ENCODE measurements around the gene PPP1R1C. TPM values are rescaled to one million over a fixed set of nuclear protein-coding genes. Genes with fewer than 3 reads are reported as not detected.

PPP1R1C gene
- total RNA-seq, 1 experiment from 2014 or later: 3.4 TPM

GRCh38 chr2:182068811-182069210 is 83.2 kb downstream of the PPP1R1C start (continued):
- TF ChIP-seq ATF2 (CRISPR knock-in tag; IDR thresholded peaks at IDR 0.05; ENCODE audit: borderline replicate concordance, low read depth) (no peak), ZNF423 (CRISPR knock-in tag; IDR thresholded peaks at IDR 0.05) (no peak)

- no peaks in the 10 kb centered on the region for H3K36me3 Mint-ChIP-seq
- ChIA-PET POLR2A (interaction anchor here (0.7 to 0.8 kb wide), 2 partner anchors 305 to 354 kb away, joined by 3 read pairs; no protein-coding TSS in a partner anchor), CTCF (no interaction called here)
- TF ChIP-seq MYBL2 (CRISPR knock-in tag; IDR thresholded peaks at IDR 0.05) (no peak), IRF2 (CRISPR knock-in tag; IDR thresholded peaks at IDR 0.05; ENCODE audit: borderline replicate concordance, low read depth) (no peak), TP53 (CRISPR knock-in tag; IDR thresholded peaks at IDR 0.05) (no peak), CREB1 (CRISPR knock-in tag; IDR thresholded peaks at IDR 0.05) (no peak), TEAD4 (CRISPR knock-in tag; IDR thresholded peaks at IDR 0.05) (no peak), OVOL2 (CRISPR knock-in tag; IDR thresholded peaks at IDR 0.05; ENCODE audit: borderline replicate concordance) (no peak), ESRRA (CRISPR knock-in tag; IDR thresholded peaks at IDR 0.05; ENCODE audit: borderline replicate concordance) (no peak), NFATC4 (CRISPR knock-in tag; IDR thresholded peaks at IDR 0.05) (no peak), SMAD4 (CRISPR knock-in tag; IDR thresholded peaks at IDR 0.05) (no peak), ZNF532 (CRISPR knock-in tag; IDR thresholded peaks at IDR 0.05; ENCODE audit: borderline replicate concordance) (no peak), MLX (CRISPR knock-in tag; IDR thresholded peaks at IDR 0.05) (no peak), ZNF138 (CRISPR knock-in tag; conservative IDR thresholded peaks at IDR 0.05) (no peak)
- TF ChIP-seq, protein P1, sequence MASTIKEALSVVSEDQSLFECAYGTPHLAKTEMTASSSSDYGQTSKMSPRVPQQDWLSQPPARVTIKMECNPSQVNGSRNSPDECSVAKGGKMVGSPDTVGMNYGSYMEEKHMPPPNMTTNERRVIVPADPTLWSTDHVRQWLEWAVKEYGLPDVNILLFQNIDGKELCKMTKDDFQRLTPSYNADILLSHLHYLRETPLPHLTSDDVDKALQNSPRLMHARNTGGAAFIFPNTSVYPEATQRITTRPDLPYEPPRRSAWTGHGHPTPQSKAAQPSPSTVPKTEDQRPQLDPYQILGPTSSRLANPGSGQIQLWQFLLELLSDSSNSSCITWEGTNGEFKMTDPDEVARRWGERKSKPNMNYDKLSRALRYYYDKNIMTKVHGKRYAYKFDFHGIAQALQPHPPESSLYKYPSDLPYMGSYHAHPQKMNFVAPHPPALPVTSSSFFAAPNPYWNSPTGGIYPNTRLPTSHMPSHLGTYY (CRISPR knock-in tag; IDR thresholded peaks at IDR 0.05): no peak
- peaks cover 33% of the 10 kb centered on the region for H3K4me1 Mint-ChIP-seq
- no peaks in the 10 kb centered on the region for H3K9me3 Mint-ChIP-seq
- ATAC-seq: no peak
- no peak for DNase-seq (ENCODE audit: low spot score)
- H3K27ac Mint-ChIP-seq: peak overlapping the region; percentile 76
- H3K27me3 Mint-ChIP-seq (ENCODE audit: low read depth): no peaks in the 10 kb centered on the region
- no peak overlapping the region for H3K4me3 Mint-ChIP-seq
These were observed 83.8 kb downstream of the PPP1R1C start for GRCh38 chr2:182069416-182069815.

GRCh38 chr2:182069908-182070307 is 84.3 kb downstream of the PPP1R1C start:
- CTCF ChIA-PET: no interaction called here
- TF ChIP-seq PRRX2 (CRISPR knock-in tag; IDR thresholded peaks at IDR 0.05) (no peak), PRDM15 (CRISPR knock-in tag; IDR thresholded peaks at IDR 0.05) (no peak), NR1H2 (CRISPR knock-in tag; IDR thresholded peaks at IDR 0.05) (no peak), ATF1 (CRISPR knock-in tag; IDR thresholded peaks at IDR 0.05) (no peak), ZNF138 (CRISPR knock-in tag; conservative IDR thresholded peaks at IDR 0.05) (no peak), JAZF1 (CRISPR knock-in tag; IDR thresholded peaks at IDR 0.05) (no peak)
- TF ChIP-seq, protein P2, sequence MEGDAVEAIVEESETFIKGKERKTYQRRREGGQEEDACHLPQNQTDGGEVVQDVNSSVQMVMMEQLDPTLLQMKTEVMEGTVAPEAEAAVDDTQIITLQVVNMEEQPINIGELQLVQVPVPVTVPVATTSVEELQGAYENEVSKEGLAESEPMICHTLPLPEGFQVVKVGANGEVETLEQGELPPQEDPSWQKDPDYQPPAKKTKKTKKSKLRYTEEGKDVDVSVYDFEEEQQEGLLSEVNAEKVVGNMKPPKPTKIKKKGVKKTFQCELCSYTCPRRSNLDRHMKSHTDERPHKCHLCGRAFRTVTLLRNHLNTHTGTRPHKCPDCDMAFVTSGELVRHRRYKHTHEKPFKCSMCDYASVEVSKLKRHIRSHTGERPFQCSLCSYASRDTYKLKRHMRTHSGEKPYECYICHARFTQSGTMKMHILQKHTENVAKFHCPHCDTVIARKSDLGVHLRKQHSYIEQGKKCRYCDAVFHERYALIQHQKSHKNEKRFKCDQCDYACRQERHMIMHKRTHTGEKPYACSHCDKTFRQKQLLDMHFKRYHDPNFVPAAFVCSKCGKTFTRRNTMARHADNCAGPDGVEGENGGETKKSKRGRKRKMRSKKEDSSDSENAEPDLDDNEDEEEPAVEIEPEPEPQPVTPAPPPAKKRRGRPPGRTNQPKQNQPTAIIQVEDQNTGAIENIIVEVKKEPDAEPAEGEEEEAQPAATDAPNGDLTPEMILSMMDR (IDR thresholded peaks at IDR 0.05): no peak

More at GRCh38 chr2:182069908-182070307, 84.3 kb downstream of the PPP1R1C start:
- DNase-seq (ENCODE audit: low spot score) (no peak), ATAC-seq (no peak)
- H3K27ac Mint-ChIP-seq: no peak overlapping the region
- H3K9me3 Mint-ChIP-seq: no peaks in the 10 kb centered on the region
- H3K27me3 Mint-ChIP-seq (ENCODE audit: low read depth): no peaks in the 10 kb centered on the region
- H3K36me3 Mint-ChIP-seq: no peaks in the 10 kb centered on the region
- POLR2A ChIA-PET: no interaction called here
- H3K4me1 Mint-ChIP-seq: peaks cover 33% of the 10 kb centered on the region
- H3K4me3 Mint-ChIP-seq: no peak overlapping the region
